HG03025 (cell line): ENCODE data around the gene TUBB4B.

ENCODE experiments used
- ATAC-seq: cut with Tn5 transposase; IDR thresholded peaks from one replicate; pipeline ENCODE4 v1.9.1; 2021; ENCODE audit warnings: mild to moderate bottlenecking, moderate library complexity; ENCODE audit not compliant: unreplicated experiment, low FRiP score

The TUBB4B gene

DNA sequence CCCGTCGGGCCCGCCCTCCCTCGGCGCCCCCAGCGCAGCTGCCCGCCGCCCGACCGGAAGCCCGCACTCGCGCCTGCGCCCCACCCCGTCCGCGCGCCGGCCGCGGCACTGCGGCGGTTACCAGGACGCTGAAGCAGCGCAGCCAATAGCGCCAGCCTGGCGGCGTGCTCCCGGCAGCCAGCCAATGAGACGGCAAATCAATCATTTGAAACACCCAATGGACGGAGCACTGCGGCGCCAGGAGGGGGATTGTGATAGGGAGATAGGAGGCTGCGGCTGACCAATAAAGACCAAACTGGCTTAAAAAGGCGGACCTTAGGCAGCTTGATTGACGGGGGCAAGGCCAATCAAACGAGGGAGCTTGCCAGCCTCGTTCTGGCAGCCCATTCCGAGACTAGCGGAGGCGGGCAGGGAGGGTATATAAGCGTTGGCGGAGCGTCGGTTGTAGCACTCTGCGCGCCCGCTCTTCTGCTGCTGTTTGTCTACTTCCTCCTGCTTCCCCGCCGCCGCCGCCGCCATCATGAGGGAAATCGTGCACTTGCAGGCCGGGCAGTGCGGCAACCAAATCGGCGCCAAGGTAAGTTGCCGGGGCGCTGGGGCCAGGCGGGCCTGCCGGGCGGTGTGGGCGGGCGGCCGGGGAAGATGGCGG is at the start of gene TUBB4B:
Gene TUBB4B (plus strand): TSS at position 447 of the 649 bp plus-strand sequence. CDS start 74 bp downstream, at position 521.
- peak; percentile 70 for ATAC-seq

DNA sequence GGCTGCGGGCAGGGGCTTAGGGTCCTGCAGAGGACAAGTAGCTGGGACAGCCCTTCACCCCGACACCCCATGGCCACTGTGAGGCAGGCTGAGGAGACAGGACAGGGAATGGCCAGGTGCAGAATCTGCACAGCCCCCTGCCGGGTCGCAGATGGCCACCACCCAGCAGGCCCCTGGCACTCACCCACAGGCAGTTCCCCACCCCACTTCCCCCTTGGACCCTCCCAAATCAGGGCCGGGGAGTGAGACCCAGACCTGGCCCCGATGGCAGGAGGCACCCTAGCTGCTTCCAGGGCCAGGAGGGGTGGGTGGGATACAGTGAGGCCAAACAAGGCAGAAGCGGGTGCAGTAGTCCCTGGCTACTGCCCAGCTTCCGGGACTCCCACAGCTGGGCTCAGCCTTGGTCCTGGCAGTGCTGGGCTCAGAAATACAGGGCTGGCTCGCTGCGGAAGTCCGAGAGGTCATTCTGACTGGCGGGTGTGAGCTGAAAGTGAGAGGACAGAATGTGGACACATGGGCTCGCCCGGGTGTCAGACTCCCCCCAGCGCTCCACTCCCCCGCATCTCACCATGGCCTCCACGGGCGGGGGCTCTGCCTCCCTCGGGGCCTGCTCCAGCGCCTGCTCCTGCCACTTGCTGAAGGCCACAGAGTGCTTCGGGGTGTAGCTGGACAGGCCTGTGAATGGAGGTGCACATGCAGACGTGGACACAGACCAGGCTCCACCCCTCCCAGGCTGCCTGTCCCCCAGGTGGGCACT is 49.2 kb upstream of the TUBB4B start:
- ATAC-seq: no peak

DNA sequence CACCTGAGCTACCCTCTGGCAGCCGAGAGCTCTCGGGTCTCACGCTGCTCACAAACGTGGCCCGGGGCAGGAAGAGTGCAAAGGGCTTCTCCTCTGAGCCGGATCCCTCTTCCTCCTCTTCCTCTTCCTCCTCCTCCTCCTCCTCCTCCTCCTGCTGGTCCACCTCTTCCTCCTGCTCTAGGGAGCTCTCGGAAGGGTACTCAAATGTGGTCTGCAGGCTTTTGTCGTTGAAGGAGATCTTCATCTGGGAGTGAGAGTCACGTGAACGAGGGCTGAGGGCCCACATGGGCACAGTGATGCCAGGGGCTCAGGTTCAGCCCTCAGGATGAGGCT is 48.7 kb upstream of the TUBB4B start:
- no peak for ATAC-seq

DNA sequence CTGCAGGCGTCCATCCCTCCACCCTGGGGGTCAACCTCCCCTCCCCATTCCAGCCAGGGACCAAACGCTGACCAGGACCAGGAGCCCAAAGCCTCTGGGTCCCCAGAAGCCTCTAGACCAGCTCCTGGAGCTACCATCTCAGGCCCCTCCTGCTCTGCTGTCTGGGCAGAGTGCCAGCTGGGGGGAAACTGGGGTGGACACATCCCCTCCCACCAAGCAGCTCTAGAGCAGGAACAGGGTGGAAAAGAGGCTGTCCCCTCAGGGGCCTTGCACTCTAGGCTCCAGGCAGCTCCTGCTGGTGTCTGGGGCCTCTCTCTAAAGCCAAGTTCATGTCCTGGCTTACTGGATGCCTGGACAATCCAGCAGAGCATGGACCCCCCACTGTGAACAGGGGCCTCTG is 48.2 kb upstream of the TUBB4B start:
- ATAC-seq: no peak

DNA sequence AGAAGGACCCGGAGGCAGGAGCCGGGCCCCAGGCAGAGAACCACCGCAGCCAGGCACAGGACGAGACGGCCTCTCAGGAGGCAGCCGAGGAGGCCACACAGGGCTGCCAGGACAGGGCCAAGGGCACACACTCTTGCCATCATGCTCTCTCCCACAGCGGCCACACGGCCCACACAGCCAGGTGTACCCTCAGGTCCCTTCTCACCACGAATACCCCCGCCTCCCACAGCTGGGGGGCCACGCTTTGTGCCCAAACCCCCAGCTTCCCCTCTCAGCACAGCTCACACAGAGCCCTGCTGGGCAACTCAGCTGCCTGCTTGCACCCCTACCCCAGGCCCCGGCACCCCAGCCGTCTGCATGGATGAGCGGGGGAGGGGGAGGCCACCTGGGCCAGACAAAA is 47.3 kb upstream of the TUBB4B start:
- ATAC-seq: no peak

DNA sequence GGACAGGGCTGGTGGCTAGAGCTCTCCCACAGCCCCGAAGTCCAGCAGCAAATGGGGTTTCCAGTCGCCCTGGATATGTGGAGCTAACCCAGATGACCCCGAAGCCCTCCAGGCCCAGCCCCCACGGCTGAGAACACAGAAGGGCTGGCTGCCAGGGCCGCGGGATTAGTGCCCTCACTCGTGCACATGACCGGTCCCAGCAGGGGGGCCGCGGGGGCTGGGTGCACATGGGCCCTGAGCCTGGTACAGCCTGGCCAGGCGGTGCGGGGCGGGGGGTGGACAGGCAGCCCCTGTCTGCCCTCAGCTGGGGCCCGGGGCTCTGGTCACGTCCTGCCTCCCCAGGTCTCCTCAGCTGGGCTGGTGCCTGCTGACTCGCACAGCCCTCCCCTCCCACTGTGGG is 46.7 kb upstream of the TUBB4B start:
- no peak for ATAC-seq

DNA sequence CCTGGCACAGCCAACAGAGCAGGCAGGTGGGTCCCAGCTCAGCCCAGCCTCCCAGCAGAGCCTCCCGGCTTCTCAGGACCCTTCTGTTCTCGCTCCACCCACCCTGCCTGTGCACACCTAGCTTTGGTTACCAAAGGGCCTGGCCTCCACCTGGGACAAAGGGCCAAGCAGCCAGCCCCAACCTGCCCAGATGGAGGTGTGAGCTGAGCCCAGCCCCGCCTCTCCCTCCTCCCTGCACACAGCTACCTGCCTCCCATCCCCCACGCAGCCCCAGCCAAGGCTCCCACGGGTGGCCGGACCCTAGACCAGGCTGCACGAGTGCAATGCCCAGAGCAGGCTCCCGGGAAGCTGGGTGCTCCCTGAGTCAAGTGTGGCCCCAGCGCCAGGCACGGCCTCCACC is 46.2 kb upstream of the TUBB4B start:
- ATAC-seq: no peak

DNA sequence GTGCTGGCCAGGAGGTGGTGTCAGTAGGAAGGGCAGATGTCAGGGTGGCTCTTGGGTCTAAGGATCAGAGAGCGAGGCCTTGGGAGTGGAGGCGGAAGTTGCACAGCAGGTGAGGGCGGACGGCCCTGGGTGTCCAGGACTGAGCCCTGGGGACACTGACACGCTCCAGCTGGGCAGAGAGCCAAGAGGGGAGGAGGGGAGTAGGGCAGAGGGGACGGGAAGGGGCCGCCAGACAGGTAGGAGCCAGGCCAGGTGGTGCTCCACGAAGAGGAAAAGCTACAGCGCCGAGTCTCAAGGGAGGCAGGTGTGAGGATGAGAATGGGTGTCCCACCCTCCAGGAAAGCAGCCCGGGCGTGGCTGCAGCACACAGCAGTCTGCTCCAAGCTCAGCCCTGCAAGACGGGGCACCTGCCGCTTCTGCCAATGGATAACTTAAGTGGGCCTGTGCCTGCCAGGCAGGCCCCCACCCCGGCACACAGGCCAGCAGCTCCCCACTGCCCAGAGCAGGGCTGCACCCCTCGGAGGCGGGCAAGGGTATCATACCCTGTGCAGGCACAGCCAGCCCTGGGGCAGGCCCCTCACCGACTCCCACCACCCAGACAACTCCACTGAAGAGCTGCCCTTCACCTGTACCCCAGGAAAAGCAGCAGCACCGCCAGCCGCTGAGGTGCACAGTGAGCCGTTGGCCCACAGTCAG is 45.4 kb upstream of the TUBB4B start:
- no peak for ATAC-seq

DNA sequence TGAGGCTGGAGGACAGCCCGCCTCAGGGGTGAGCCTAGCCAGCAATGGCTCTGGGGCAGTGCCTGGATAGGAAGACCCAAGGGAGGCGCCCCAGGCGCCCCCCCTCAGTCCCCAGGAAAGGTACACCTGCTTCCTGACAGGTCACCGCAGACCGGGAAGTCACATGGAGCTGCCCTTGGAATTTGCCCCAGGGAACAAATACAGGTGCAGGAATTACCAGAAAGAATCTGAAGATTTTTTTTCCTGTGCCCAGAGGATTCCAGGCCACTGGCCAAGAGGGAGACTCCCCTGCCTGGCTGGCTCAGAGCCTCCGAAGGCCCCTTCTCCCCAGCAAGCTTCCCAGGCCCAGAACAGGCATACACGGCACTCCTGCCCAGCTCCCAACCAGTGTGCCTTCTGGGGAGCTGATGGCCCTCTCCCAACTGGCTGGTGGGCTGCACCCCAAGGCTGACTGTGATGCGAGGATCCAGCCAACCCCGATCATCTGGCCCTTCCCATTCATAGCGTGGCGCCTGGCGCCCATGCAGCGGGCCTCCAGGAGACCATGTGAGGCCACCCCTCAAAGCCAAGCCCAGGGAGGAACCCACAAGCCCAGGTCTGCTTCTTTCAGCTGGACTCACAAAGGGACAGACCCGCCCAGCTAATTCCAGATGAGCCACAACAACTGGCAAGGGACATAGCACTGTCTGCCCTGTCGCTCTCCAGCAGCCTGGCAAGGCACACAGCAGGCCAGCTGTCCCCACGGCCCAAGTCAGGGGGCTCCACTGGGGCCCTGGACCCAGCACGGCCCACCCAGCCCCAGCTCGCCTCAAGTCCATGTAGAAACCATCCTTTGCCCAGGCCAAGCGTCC is 42.8 kb upstream of the TUBB4B start:
- ATAC-seq: no peak

DNA sequence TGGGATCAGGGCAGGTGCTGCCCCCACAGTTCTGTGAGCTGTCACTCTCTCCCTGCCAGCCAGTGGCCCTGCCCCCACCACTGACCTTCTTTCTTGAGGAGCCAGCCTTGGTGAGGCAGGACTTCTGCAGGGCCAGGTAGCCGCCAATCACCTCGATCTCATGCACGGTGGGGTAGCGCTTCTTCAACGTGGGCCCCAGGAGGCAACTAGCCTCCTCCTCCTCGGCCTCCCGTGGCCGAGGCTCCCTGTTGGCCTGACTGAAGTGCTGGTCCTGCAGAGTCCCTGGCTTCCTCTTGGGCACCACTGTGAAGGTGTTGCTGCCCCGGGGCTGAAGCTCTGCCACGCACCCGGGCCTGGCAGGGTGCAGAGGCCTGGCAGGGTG is 42.2 kb upstream of the TUBB4B start:
- no peak for ATAC-seq

DNA sequence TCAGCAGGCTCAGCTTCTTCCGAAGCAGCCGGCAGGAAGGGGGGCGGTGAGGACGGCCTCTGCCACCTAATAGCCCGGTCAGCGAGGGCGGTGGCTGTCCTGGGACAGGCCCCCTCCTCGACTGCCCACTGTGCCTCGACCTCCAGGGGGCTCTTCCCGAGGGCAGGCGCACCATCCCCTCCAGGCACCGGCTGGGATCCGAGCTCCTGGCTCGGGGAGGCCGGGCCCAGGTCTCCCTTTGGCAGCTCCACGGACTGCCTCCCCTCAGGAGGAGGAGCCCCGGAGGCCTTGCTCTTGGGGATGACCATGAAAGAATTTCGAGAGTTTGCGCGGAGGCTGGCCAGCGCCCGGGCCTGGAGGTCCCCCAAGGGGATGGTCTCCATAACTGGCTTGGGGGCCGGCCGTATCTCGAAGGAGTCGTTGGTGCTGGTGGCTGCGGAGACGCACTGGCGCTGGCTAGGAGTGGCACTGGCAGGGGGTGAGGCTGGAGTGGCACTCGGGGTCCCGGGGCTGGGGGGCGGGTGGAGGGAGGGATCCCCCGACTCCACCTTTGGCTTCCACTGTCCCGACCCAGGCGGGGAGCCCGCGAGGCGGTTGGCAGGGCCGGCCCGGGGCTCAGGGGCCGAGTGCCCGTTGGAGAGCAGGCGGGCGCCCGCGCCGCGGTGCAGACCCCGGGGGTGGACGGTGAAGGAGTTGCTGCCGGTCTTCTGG is 41.5 kb upstream of the TUBB4B start:
- ATAC-seq: no peak

DNA sequence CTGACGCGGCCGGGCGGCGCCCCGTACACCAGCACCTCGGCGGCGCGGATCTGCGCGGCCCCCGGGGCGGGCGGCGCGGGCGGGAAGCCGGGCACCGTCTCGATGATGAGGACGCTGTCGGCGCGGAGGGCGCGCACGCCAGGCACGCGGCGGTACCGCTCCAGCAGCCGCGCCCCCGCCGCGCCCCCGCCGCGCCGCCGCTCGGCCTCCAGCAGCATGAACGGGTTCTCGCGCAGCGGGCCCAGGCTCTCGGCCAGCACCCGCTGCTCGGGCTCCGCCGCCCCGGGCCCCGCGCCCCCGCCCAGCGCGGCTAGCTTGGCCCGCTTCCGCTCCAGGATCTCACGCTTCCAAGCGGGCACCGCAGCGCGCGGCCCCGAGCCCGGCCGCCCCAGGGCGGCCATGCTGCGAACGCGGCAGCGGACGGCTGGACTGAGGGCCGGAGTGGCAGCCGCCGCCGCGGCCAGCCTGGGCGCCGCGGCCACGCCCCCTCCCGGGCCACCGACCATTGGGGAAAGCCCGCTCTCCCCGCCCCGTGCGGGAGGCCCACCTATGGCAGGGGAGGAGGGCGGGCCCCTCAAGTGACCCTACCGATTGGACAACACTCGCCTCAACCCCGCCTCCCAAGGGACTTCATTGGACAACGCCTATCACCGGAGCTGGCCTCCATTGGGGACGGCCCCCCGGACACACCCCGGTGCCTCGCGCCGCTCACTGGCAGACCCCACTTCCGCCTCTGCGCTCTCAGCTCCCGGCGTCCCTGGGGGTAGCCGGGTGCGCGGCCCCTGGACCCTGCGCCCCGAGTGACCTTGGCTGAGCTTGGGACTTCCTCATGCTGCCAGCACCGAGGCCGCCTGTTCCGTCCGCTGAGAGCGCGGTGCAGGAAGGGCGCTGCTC is 40.5 kb upstream of the TUBB4B start, which contains the start of gene TPRN:
Gene TPRN (minus strand): TSS at position 431 of the 894 bp plus-strand sequence. CDS start 30 bp downstream, at position 401.
- ATAC-seq: peak; percentile 73

DNA sequence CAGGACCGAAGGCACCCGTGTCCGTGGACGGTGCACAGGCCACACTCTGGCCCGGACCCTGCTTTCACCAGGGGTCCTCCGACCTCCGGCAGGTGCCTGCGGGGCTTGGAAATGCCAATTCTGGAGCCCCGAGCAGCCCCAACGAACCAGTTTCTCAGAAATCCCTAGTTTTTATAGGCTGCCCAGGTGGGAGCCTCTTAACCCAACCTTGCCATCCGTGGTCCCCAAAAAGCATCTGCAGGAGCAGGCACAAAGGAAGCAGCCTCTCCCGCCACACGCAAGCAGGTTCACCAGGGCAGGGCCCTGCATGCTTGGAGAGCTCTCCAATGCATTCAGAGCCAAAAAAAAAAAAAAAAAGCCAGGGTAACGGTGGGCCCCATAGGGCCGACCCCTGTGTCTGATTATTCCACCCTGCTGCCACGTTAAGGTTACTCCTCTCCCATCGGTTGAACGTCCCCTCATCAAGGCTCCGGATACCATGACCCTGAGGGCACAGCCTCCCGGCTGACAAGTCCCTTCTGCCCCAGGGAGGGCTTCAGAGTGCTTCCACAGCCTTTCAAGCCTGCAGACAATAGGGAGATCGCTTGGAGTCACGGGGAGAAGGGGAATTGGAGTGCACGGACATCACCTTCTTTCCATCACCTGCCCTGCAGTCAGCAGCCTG is 39.8 kb upstream of the TUBB4B start:
- ATAC-seq: no peak

DNA sequence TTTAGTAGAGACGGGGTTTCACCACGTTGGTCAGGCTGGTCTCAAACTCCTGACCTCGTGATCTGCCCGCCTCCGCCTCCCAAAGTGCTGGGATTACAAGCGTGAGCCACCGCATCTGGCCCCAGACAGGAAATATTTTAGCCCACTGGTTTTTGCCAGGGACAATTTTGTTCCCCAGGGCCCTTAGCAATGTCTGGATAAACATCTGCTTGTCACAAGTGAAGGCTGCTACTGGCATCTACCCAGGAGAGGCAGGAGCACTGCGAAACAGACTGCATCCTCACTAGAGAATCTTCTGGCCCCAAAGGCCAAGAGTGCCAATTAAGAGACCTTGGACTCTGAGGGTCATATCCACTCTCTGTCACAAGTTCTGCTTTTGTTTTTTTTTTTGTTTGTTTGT is 38.1 kb upstream of the TUBB4B start:
- no peak for ATAC-seq

DNA sequence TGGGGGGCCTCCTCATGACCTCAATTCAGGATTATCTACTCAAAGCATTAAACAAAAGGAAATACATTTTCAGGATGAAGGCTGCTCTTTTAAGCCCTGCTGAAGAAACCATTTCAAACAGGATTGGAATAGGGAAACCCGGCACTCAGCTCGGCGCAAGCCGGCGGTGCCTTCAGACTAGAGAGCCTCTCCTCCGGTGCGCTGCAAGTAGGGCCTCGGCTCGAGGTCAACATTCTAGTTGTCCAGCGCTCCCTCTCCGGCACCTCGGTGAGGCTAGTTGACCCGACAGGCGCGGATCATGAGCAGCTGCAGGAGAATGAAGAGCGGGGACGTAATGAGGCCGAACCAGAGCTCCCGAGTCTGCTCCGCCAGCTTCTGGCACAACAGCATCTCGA is 36.4 kb upstream of the TUBB4B start:
- no peak for ATAC-seq

DNA sequence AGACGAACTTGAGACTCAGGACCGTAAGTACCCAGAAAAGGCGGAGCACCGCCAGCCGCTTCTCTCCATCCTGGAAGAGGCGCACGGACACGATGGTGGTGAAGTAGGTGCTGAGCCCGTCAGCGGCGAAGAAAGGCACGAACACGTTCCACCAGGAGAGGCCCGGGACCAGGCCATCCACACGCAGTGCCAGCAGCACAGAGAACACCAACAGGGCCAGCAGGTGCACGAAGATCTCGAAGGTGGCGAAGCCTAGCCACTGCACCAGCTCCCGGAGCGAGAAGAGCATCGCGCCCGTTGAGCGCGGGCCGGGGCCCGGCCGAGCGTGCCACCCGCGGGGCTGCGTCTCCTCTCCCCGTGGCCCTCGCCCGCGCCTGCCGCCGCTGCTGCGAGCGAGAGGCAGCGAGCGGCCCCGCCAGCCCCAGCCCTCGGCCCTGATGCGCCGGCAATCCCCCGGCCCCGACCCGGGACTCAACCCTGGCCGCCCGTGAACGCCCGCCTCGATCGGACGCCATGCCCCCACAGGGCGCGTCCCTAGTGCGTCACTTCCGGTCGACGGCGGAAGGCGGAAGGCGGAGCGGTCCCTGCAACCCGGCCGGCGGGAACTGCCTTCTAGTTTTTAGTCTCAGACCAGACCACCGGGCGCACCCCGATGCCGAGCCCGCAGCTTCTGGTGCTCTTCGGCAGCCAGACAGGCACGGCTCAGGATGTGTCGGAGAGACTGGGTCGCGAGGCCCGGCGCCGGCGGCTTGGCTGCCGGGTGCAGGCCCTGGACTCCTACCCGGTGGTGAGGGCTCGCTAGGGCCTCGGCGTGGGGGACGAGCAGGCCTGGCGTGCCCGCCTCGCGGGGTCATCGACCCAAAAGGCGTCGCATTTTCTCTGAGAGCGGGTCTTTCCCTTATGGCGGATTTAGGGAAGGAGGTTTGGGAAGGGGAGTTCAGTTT is 35.7 kb upstream of the TUBB4B start, which contains the start of the genes NDOR1 and TMEM203:
Gene NDOR1 (plus strand): TSS at position 575 of the 944 bp plus-strand sequence. CDS start 78 bp downstream, at position 653.
Gene TMEM203 (minus strand): TSS at position 523 of the 944 bp plus-strand sequence. CDS start 234 bp downstream, at position 289.
- no peak for ATAC-seq

DNA sequence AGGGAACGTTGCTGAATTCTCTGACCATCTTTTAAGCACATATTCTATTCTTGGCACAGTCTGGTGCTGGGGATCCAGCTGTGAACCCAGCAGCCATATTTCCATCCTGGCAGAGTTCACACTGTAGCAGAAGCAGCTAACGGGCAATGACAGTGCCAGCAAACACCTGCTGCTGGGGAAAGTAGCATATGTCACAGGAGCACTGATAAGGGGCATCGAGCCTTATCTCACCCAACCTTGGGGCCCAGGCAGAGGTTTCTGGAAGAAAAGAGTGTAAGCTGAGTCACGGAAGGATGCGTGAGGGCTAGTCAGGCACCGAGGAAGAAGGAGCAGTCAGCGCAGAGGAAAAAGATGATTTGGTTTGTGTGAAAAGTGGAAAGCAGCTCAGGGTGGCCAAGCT is 34.5 kb upstream of the TUBB4B start:
- no peak for ATAC-seq
